Mesendoderm (in vitro differentiated cells): Measurements from ENCODE around the gene PTCD3.

ENCODE experiments used
- DNase-seq: peaks from one replicate; pipeline ENCODE4 v3.0.0; 2013
- H2AK5ac ChIP-seq: 2 replicates; pipeline ENCODE4 v1.6.1; 2013; ENCODE audit warnings: low read length, inconsistent platforms
- H2BK120ac ChIP-seq: 2 replicates; pipeline ENCODE4 v1.6.1; 2013; ENCODE audit warnings: low read depth, mild to moderate bottlenecking, low read length, moderate library complexity, mixed read lengths
- H2BK15ac ChIP-seq: replicated peaks from 2 replicates; pipeline ENCODE4 v1.6.1; 2013; ENCODE audit warnings: low read depth, mild to moderate bottlenecking, moderate library complexity
- H2BK5ac ChIP-seq: 2 replicates; pipeline ENCODE4 v1.6.1; 2013; ENCODE audit warnings: low read length, inconsistent platforms
- H3K18ac ChIP-seq: 2 replicates; pipeline ENCODE4 v1.6.1; 2013; ENCODE audit warnings: mild to moderate bottlenecking, low read length, mixed read lengths
- H3K23ac ChIP-seq: one replicate; pipeline ENCODE4 v1.6.1; 2013; ENCODE audit warnings: low read length
- H3K27ac ChIP-seq: 2 replicates; pipeline ENCODE4 v1.5.1; 2013; ENCODE audit warnings: low read depth, mild to moderate bottlenecking, inconsistent platforms, low read length, moderate library complexity
- H3K27me3 ChIP-seq: 2 replicates; pipeline ENCODE4 v1.6.1; 2013; ENCODE audit warnings: low read length, control low read depth, mild to moderate bottlenecking, inconsistent platforms; ENCODE audit not compliant: insufficient read depth, poor library complexity
- H3K36me3 ChIP-seq: 2 replicates; pipeline ENCODE4 v1.6.1; 2013; ENCODE audit warnings: low read length, inconsistent platforms; ENCODE audit not compliant: control insufficient read depth, insufficient read depth
- H3K4ac ChIP-seq: one replicate; pipeline ENCODE4 v1.6.1; 2013; ENCODE audit warnings: low read depth, mild to moderate bottlenecking, low read length, moderate library complexity
- H3K4me1 ChIP-seq: 2 replicates; pipeline ENCODE4 v1.6.1; 2013; ENCODE audit warnings: low read depth, low read length, inconsistent platforms; ENCODE audit not compliant: control insufficient read depth
- H3K4me2 ChIP-seq: 2 replicates; pipeline ENCODE4 v1.6.1; 2013; ENCODE audit warnings: low read length
- H3K4me3 ChIP-seq: 2 replicates; pipeline ENCODE4 v1.5.1; 2013; ENCODE audit warnings: mild to moderate bottlenecking, low read length
- H3K56ac ChIP-seq: one replicate; pipeline ENCODE4 v1.6.1; 2013; ENCODE audit warnings: low read length
- H3K79me1 ChIP-seq: 2 replicates; pipeline ENCODE4 v1.6.1; 2013; ENCODE audit warnings: low read length, inconsistent platforms
- H3K79me2 ChIP-seq: 2 replicates; pipeline ENCODE4 v1.6.1; 2013; ENCODE audit warnings: mild to moderate bottlenecking, low read length; ENCODE audit not compliant: control insufficient read depth, insufficient read depth
- H3K9ac ChIP-seq: 2 replicates; pipeline ENCODE4 v1.6.1; 2013; ENCODE audit warnings: low read length, inconsistent platforms
- H4K5ac ChIP-seq: one replicate; pipeline ENCODE4 v1.6.1; 2013; ENCODE audit warnings: low read length
- H4K8ac ChIP-seq: one replicate; pipeline ENCODE4 v1.6.1; 2013; ENCODE audit warnings: low read depth, mild to moderate bottlenecking, control low read depth, low read length, moderate library complexity
- WGBS: extraction: QIAGEN DNeasy Blood & Tissue Kit; methylation state at CpG from one replicate; pipeline ENCODE4 v1.1.7; 2013; ENCODE audit warnings: low lambda C conversion rate, missing lambda C conversion rate; ENCODE audit not compliant: insufficient coverage; ENCODE audit errors: extremely low coverage; 5-methylcytosine and 5-hydroxymethylcytosine counted together

The PTCD3 gene

GRCh38 chr2:86078774-86079545 lies 27.1 kb upstream of the PTCD3 start:
- H3K18ac ChIP-seq: no peak overlapping the region
- H3K4me2 ChIP-seq: no peak overlapping the region
- H2BK15ac ChIP-seq: no peak overlapping the region
- H4K8ac ChIP-seq: no peak overlapping the region
- no peak overlapping the region for H4K5ac ChIP-seq
- WGBS: no CpG with 5 or more reads among the region's 7 CpGs
- peaks cover 25% of the 10 kb centered on the region for H3K36me3 ChIP-seq
- no peak overlapping the region for H2AK5ac ChIP-seq
- no peak overlapping the region for H3K56ac ChIP-seq
- H2BK5ac ChIP-seq: no peak overlapping the region
- H3K27ac ChIP-seq: no peak overlapping the region
- no peak overlapping the region for H3K4ac ChIP-seq
- no peak overlapping the region for H3K4me3 ChIP-seq
- no peaks in the 10 kb centered on the region for H3K27me3 ChIP-seq
- no peak overlapping the region for H3K23ac ChIP-seq
- H2BK120ac ChIP-seq: no peak overlapping the region
- DNase-seq: peak; percentile 24
- H3K9ac ChIP-seq: no peak overlapping the region
- H3K4me1 ChIP-seq: no peaks in the 10 kb centered on the region
- no peaks in the 10 kb centered on the region for H3K79me1 ChIP-seq
- no peaks in the 10 kb centered on the region for H3K79me2 ChIP-seq

- peak; percentile 60 for DNase-seq
- Histone ChIP-seq H3K4ac (no peak overlapping the region), H4K8ac (no peak overlapping the region), H3K79me1 (no peaks in the 10 kb centered on the region), H3K27me3 (no peaks in the 10 kb centered on the region), H3K56ac (no peak overlapping the region), H3K4me1 (no peaks in the 10 kb centered on the region), H3K4me3 (no peak overlapping the region), H2BK15ac (no peak overlapping the region), H2BK5ac (no peak overlapping the region), H2AK5ac (no peak overlapping the region), H3K36me3 (peaks cover 20% of the 10 kb centered on the region), H4K5ac (no peak overlapping the region), H3K9ac (no peak overlapping the region), H3K23ac (no peak overlapping the region), H2BK120ac (no peak overlapping the region), H3K4me2 (no peak overlapping the region), H3K79me2 (no peaks in the 10 kb centered on the region), H3K18ac (no peak overlapping the region), H3K27ac (no peak overlapping the region)
- no CpG with 5 or more reads among the region's 14 CpGs for WGBS
These were observed 25.8 kb upstream of the PTCD3 start for GRCh38 chr2:86079981-86080911.

GRCh38 chr2:86081724-86082123 lies 24.3 kb upstream of the PTCD3 start:
- H3K4me2 ChIP-seq: no peak overlapping the region
- H3K79me2 ChIP-seq: no peaks in the 10 kb centered on the region
- H3K9ac ChIP-seq: no peak overlapping the region
- H4K8ac ChIP-seq: no peak overlapping the region
- H4K5ac ChIP-seq: no peak overlapping the region
- H3K27ac ChIP-seq: no peak overlapping the region
- H3K79me1 ChIP-seq: no peaks in the 10 kb centered on the region
- H3K56ac ChIP-seq: no peak overlapping the region
- WGBS: no CpG with 5 or more reads among the region's 4 CpGs
- H3K4ac ChIP-seq: no peak overlapping the region
- H2AK5ac ChIP-seq: no peak overlapping the region
- H2BK5ac ChIP-seq: no peak overlapping the region
- H3K36me3 ChIP-seq: peaks cover 15% of the 10 kb centered on the region
- no peak overlapping the region for H2BK120ac ChIP-seq
- H3K23ac ChIP-seq: no peak overlapping the region
- H3K18ac ChIP-seq: no peak overlapping the region
- H3K4me3 ChIP-seq: no peak overlapping the region
- H2BK15ac ChIP-seq: no peak overlapping the region
- no peak for DNase-seq
- H3K27me3 ChIP-seq: no peaks in the 10 kb centered on the region
- H3K4me1 ChIP-seq: no peaks in the 10 kb centered on the region

- no CpG with 5 or more reads among the region's 5 CpGs for WGBS
- H3K56ac ChIP-seq: no peak overlapping the region
- no peaks in the 10 kb centered on the region for H3K27me3 ChIP-seq
- H3K79me2 ChIP-seq: no peaks in the 10 kb centered on the region
- H2BK15ac ChIP-seq: no peak overlapping the region
- no peaks in the 10 kb centered on the region for H3K79me1 ChIP-seq
- H3K4me3 ChIP-seq: no peak overlapping the region
- H3K27ac ChIP-seq: no peak overlapping the region
- DNase-seq: no peak
- no peak overlapping the region for H3K18ac ChIP-seq
- H3K36me3 ChIP-seq: peaks cover 9% of the 10 kb centered on the region
- H3K4me2 ChIP-seq: no peak overlapping the region
- no peak overlapping the region for H3K23ac ChIP-seq
- no peak overlapping the region for H4K5ac ChIP-seq
- no peak overlapping the region for H3K4ac ChIP-seq
- H2BK120ac ChIP-seq: no peak overlapping the region
- no peak overlapping the region for H3K9ac ChIP-seq
- H2AK5ac ChIP-seq: no peak overlapping the region
- no peak overlapping the region for H2BK5ac ChIP-seq
- no peaks in the 10 kb centered on the region for H3K4me1 ChIP-seq
- no peak overlapping the region for H4K8ac ChIP-seq
These were observed 23.3 kb upstream of the PTCD3 start for GRCh38 chr2:86082756-86083155.

- Histone ChIP-seq H3K56ac (no peak overlapping the region), H3K4me3 (no peak overlapping the region), H3K79me2 (no peaks in the 10 kb centered on the region), H3K27ac (no peak overlapping the region), H2BK120ac (no peak overlapping the region), H4K8ac (no peak overlapping the region), H3K23ac (no peak overlapping the region), H3K36me3 (peaks cover 6% of the 10 kb centered on the region), H2BK15ac (no peak overlapping the region), H3K79me1 (no peaks in the 10 kb centered on the region), H3K4me1 (no peaks in the 10 kb centered on the region), H3K4ac (no peak overlapping the region), H3K18ac (no peak overlapping the region), H4K5ac (no peak overlapping the region), H3K27me3 (no peaks in the 10 kb centered on the region), H3K9ac (no peak overlapping the region), H2AK5ac (no peak overlapping the region), H2BK5ac (no peak overlapping the region), H3K4me2 (no peak overlapping the region)
- no CpG with 5 or more reads among the region's 14 CpGs for WGBS
- peak; percentile 7 for DNase-seq
These were observed 17.8 kb upstream of the PTCD3 start for GRCh38 chr2:86087936-86088850.
